HG03378 (cell line): ENCODE data around the gene RPS6KA2.
"Not testable (repeated sequence)": the region's sequence is repeated elsewhere in the genome, so short reads cannot be mapped to it uniquely, and the experiment has no call there.

ENCODE experiments used
- ATAC-seq: cut with Tn5 transposase; IDR thresholded peaks from one replicate; pipeline ENCODE4 v1.9.1; 2021; ENCODE audit warnings: mild to moderate bottlenecking, moderate library complexity; ENCODE audit not compliant: unreplicated experiment

Gene RPS6KA2

GRCh38 chr6:166386111-166386510 lies 240.9 kb downstream of the RPS6KA2 start:
- ATAC-seq: no peak

- ATAC-seq: peak; percentile 5
These were observed 243.2 kb downstream of the RPS6KA2 start for GRCh38 chr6:166383802-166384363.

GRCh38 chr6:166382933-166383801 lies 243.9 kb downstream of the RPS6KA2 start, which contains the start of gene MPC1:
MPC1 (minus strand) TSS chr6:166382940; CDS start chr6:166382876, 64 bp downstream.
- peak; percentile 78 for ATAC-seq

- ATAC-seq: no peak
These were observed 244.5 kb downstream of the RPS6KA2 start for GRCh38 chr6:166382500-166382932.

- ATAC-seq: peak; percentile 42
These were observed 245.1 kb downstream of the RPS6KA2 start for GRCh38 chr6:166381733-166382499.

GRCh38 chr6:166381381-166381732 lies 245.7 kb downstream of the RPS6KA2 start:
- no peak for ATAC-seq

GRCh38 chr6:166379800-166380199 lies 247.3 kb downstream of the RPS6KA2 start:
- ATAC-seq: no peak

GRCh38 chr6:166379103-166379586 lies 247.9 kb downstream of the RPS6KA2 start:
- ATAC-seq: no peak

- no peak for ATAC-seq
These were observed 249.3 kb downstream of the RPS6KA2 start for GRCh38 chr6:166377721-166378120.

GRCh38 chr6:166375013-166375412 lies 252.0 kb downstream of the RPS6KA2 start:
- no peak for ATAC-seq

GRCh38 chr6:166370489-166370888 lies 256.6 kb downstream of the RPS6KA2 start:
- ATAC-seq: no peak

- no peak for ATAC-seq
These were observed 257.3 kb downstream of the RPS6KA2 start for GRCh38 chr6:166369782-166370181.

GRCh38 chr6:166366921-166367320 lies 260.1 kb downstream of the RPS6KA2 start:
- no peak for ATAC-seq

GRCh38 chr6:166365806-166366205 lies 261.2 kb downstream of the RPS6KA2 start:
- ATAC-seq: peak; percentile 75

GRCh38 chr6:166365221-166365620 lies 261.8 kb downstream of the RPS6KA2 start:
- no peak for ATAC-seq

GRCh38 chr6:166364456-166364855 lies 262.6 kb downstream of the RPS6KA2 start:
- no peak for ATAC-seq

- not testable (repeated sequence) for ATAC-seq
These were observed 264.6 kb downstream of the RPS6KA2 start for GRCh38 chr6:166362427-166362826.

GRCh38 chr6:166361077-166361429 lies 266.0 kb downstream of the RPS6KA2 start:
- ATAC-seq: no peak

GRCh38 chr6:166360243-166361076 lies 266.6 kb downstream of the RPS6KA2 start:
- ATAC-seq: no peak
